Amniotic epithelial cell (primary cell): ENCODE data around the gene SMAD6.
A peak's percentile ranks its signal among the peaks of the same experiment; 100 is the strongest.

Experiments used
- DNase-seq: peaks from one replicate; pipeline ENCODE4 v3.0.0-alpha.2; 2010; ENCODE audit warnings: low read depth

Gene SMAD6

DNA sequence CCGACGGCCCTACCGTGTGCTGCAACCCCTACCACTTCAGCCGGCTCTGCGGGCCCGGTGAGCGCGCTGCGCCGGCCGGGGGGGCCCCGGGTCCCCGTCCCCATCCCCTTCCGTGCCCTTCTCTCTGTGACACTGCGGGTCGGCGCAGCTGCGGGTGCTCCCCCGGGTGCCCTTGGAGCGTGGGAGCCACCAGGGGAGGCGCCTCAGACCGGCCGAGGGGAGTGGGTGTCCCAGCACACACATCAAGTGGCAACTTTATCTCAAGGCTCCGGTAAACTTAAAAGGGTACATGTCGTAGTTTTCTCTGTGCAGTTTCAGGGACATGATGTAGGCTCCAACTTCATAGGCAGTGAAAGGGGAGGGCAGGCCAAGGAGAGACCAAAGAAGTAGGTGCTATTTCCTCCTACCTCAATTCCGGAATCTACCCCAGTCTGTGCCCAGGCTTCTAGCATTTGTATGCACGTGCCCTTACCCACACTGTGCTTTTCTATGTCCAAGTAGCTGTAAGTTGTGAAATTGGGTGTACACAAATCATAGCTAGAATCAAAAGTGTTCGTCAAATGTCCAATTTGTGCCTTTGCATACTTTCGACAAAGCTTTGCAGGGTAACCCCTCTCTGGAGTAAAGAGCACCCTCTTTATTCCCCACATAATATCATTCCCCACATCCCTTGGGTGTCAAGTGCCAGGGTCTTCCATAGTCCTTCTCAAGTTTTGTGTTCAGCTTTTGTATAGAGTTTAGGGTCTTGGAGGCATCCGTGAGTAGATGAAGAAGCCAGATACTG lies 2.2 kb downstream of the SMAD6 start:
- no peak for DNase-seq

- DNase-seq: no peak
These were observed 2.7 kb downstream of the SMAD6 start for GRCh38 chr15:66704803-66705153.

- DNase-seq: no peak
These were observed 3.5 kb downstream of the SMAD6 start for GRCh38 chr15:66705277-66706146.

GRCh38 chr15:66706225-66706732 lies 4.2 kb downstream of the SMAD6 start:
- peak; percentile 53 for DNase-seq

- DNase-seq: no peak
These were observed 4.8 kb downstream of the SMAD6 start for GRCh38 chr15:66706840-66707239.

DNA sequence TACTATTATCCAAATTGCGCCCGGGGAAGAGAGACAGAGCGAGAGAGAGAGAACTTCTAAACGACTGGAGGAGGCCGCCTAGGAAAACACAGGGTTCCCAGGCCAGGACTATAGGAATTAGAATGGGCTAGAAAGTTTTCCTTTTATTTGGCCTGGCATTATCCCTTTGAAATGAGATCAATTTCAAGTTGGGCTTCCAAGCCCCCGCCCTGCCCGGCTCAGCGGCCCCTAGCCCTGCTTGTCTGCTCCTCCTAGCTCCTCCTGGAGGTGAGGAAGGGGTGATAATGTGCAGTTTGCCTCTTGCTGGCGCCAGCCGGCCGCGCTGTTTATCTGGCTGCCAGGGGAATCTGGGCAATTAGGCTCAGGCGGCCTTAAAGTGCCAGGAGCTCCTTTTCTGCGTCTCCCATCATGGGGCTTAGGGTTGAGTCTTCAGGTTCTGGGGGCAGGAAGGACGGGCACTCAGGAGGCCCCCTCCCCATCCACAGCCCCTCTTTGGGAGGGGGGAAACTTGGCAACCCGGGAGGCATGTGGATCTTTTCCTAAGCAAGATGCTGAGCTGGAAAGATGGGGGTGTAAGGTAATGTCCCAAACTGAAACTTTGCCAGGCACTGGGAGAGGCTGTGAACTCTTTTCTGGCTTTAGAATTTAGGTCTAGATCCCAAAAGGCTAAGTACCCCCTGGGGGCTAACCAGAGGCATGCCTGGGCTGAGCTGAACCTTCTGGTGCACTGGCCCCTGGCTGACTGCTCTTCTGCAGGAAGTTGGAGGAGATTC lies 5.5 kb downstream of the SMAD6 start:
- peak; percentile 58 for DNase-seq

- no peak for DNase-seq
These were observed 6.4 kb downstream of the SMAD6 start for GRCh38 chr15:66708389-66708788.

DNA sequence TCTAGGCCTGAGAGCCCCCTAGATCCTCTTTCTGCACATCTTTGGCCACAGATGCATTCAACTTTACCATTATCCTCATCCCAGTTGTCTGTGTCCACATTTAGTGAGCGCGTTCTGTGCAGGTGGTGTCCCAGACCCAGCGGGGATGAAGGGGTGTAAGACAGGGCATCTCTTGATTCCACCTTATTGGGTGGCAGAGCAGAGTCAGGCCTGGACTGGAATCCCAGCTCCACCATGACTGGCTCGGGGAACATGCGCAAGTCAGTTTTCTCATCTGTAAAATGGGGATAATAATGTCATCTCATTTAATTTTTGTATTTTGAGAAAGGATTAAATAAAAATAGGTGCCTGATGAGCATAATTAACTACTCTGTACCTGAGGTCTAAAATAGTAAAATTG lies 7.8 kb downstream of the SMAD6 start:
- DNase-seq: no peak

DNA sequence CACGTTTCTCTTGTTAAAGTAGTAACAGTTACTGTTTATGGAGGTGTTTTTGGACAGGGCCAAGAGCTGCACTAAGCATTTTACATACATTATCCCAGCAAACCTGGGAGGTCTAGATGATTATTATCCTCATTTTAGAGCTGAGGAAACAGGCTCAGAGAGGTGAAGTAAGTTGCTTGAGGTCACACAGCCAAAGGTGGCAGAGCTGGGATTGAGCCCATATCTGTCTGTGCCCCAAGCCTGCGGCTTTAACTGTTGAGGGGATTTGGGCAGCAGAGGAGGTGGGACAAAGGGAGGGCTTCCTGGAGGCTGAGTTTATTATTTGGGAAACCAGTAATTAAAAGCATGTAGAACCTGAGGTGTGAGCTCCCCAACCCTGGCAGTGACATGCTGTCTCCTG lies 9.2 kb downstream of the SMAD6 start:
- DNase-seq: no peak

- DNase-seq: peak; percentile 43
These were observed 9.8 kb downstream of the SMAD6 start for GRCh38 chr15:66711862-66712261.

- DNase-seq: no peak
These were observed 11.9 kb downstream of the SMAD6 start for GRCh38 chr15:66713843-66714508.

DNA sequence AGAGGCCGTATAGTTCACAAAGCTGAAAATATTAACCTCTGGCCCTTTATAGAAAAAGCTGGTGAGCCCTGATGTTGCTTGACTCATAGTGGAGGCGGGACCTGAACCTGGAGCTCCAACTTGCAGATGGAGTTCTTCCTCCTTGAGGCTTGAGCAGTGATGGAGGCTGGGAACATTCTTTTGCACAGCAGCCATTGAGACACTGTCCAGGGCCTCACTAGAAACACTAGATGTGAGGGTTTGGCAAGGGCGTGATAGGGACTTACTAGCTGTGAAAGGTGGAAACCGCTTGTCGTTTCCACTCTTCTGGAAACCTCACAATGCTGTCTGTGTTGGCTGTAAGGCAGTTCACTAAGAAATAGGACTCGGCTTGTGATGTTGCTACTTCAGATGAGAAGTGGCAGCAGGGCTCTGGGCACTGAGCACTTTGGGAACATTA lies 12.5 kb downstream of the SMAD6 start:
- peak; percentile 85 for DNase-seq

DNA sequence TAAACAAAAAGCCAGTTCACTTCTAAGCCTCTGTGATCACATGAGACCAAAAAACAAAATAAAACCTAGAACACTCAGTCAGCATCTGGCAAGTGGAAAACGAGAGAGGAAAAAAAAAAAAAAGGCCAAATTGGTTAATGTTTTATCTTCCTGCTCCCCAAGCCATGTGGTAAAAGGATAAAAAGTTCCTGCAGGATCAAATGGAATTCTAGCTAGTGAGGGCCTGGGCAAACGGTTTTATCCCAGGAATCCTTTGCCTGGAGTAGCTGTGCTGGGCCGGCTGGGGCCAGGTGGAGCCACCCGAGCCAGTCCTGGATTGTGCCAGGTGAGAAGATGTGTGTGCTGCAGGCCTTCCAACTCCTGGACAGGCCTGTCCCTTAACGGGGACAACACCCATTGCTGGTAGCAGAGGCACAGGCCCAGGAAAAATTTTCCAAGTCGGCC lies 13.2 kb downstream of the SMAD6 start:
- no peak for DNase-seq

DNA sequence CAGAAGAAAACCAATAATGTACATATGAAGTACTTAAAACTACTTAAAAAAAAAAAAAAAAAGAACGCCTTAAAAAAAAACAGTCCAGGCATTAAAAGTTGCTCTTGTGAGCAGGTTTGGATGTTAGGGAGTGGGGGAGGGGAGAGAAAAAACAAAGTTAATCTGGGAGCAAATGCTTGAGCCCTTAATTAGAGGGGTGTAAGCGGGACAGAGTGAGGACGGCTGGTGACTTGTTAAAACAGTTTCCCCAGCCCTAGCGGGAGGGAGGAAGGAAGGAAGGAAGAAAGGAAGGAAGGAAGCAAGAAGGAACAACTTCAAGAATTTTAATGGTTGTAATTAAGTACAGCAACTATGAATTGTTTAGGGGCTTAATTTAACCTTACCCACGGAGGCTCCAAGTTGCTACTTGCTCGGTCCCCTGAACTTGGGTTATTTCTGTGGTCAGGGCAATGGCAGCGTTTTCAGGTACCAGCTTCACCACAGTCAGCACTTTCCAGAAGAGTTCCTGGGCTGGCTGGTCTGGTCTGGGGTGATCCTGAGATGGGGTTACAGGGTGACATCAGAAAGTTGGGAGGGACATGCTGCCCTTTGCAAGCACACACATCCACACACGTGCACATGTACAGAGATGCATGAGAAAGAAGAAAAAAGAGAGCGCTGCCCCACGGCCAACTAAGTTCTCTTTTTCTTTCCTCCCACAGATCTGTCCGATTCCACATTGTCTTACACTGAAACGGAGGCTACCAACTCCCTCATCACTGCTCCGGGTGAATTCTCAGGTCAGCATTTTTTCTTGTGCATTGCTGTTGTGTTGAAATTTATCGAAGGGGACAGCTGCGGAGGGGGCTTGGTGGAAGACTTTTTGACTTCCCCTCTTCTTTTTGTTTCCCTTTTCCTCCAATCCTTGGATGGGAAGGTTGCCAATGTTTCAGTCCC lies 14.0 kb downstream of the SMAD6 start:
- DNase-seq: no peak

GRCh38 chr15:66716656-66717020 lies 14.6 kb downstream of the SMAD6 start:
- no peak for DNase-seq

DNA sequence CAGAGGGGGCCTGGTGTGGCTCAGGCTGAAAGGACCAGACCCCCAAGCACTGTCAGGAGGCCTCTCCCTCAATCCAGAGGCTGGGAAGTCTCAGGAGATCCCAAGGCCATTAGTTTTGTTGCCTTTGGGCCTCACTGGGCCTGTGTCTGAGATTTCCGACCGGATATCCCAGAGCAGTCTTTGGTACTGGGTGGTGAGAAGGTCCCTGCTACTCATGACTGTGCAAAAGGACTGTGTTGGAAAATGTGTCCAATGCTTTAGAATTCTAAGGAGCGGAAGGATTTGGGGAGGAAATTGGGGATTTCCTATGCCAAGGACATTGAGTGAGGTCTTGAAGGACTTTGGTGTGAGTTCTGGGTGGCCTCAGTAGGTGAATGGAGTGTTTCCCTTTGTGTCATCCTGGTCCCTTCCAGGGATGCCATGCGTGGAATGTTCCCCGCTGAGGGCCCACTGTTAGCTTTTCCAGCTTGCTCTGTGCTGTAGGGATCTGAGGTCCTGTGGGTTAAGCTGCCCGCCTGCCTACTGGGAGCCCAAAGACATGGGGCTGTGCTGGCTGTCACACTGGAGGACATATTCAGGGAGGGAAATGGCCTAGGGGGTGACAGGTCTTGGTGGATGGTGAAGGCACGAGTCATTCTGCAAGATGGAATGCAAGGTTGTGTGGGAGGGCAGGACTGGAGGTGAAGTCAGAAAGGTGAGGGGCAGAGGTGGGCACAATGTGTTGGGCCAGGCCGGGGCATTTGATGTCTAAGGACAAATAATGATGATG lies 16.4 kb downstream of the SMAD6 start:
- DNase-seq: no peak

GRCh38 chr15:66719471-66719870 lies 17.4 kb downstream of the SMAD6 start:
- no peak for DNase-seq

DNA sequence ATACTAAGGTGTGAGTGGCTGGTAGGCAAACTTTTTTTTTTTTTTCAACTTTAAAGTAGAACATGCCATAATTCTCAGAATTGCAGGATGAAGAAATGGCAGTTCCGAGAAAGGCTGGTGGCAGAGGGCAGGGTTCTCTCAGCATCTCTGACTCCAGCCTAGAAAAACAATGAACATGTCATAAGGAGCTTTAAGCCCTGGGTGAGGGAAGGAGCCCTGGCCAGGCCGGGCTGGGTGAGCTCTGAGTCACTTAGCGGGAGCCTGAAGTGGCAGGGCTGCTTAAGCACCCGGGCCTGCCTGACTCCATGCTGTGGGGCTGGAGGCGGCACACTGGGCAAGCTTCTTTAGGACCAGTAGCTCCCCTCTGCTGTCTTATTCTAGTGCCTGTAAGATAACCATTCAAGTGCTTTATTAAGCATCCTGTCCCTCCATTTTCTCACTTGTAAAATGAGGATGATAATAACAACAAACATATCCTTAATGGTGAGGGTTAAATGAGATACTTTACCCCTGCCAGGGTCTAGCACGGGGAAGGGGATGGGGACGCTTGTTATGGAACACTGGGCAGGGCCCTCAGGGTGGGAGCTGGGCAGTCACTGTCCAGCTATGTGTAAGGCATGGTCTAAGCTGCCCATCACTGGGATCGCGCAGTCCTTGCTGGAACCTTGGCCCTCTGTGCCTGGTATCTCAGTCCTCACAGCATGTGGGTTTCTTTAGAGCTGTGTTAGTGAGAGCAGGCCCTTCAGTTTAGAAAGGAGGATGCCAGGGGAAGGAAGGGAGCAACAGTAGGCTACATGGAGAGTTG lies 18.4 kb downstream of the SMAD6 start:
- DNase-seq: peak; percentile 80

DNA sequence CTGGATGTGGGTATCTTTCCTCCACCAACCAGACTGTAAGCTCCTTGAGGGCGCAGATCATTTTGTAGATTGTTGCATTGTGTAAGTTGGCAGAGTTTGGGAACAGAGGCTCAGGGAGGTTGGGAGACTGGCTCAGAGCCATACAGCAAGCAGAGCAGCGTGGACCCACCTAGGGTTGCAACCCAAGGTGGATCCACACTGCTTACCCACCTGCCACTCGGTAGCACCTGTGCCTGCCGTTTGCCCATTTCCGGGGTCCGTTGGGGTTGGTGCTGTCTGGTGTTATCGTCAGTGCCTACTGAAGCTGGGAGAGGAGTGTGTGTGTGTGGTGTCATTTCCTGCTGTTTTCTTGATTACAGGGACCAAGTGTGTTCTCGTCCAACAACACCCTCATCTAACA lies 19.0 kb downstream of the SMAD6 start:
- DNase-seq: no peak
